GF-D8 (cell line): ENCODE data around the gene MAN1C1.

Source experiments
- DNase-seq: peaks from one replicate; lab custom pipeline; 2025; lab: John Stamatoyannopoulos, UW

MAN1C1 gene

GRCh38 chr1:25742316-25742715 is 125.7 kb downstream of the MAN1C1 start:
- no peak for DNase-seq

- peak; percentile 60 for DNase-seq
Observed at GRCh38 chr1:25743164-25744139, 126.9 kb downstream of the MAN1C1 start.

- peak; percentile 7 for DNase-seq
Observed at GRCh38 chr1:25744140-25744581, 127.6 kb downstream of the MAN1C1 start.

- no peak for DNase-seq
Observed at GRCh38 chr1:25744636-25745425, 128.2 kb downstream of the MAN1C1 start.

GRCh38 chr1:25746299-25747045 is 129.9 kb downstream of the MAN1C1 start:
- no peak for DNase-seq

GRCh38 chr1:25747046-25747719 is 130.6 kb downstream of the MAN1C1 start:
- DNase-seq, result no peak

- no peak for DNase-seq
Observed at GRCh38 chr1:25748531-25749205, 132.1 kb downstream of the MAN1C1 start.

- no peak for DNase-seq
Observed at GRCh38 chr1:25750923-25751605, 134.5 kb downstream of the MAN1C1 start.

GRCh38 chr1:25754470-25755181 is 138.0 kb downstream of the MAN1C1 start:
- no peak for DNase-seq

- DNase-seq, result no peak
Observed at GRCh38 chr1:25755475-25756125, 139.0 kb downstream of the MAN1C1 start.

GRCh38 chr1:25756215-25756614 is 139.6 kb downstream of the MAN1C1 start:
- peak; percentile 41 for DNase-seq

- no peak for DNase-seq
Observed at GRCh38 chr1:25757151-25757845, 140.7 kb downstream of the MAN1C1 start.

GRCh38 chr1:25757846-25758185 is 141.2 kb downstream of the MAN1C1 start:
- DNase-seq, result no peak

- DNase-seq, result no peak
Observed at GRCh38 chr1:25758466-25759070, 142.0 kb downstream of the MAN1C1 start.

- no peak for DNase-seq
Observed at GRCh38 chr1:25760122-25760719, 143.6 kb downstream of the MAN1C1 start.

GRCh38 chr1:25760871-25761270 is 144.3 kb downstream of the MAN1C1 start:
- DNase-seq, result no peak

- no peak for DNase-seq
Observed at GRCh38 chr1:25763493-25763892, 146.9 kb downstream of the MAN1C1 start.
